ENCODE data around the gene BAG1. TPM values are rescaled to one million over a fixed set of nuclear protein-coding genes. Genes with fewer than 3 reads are reported as not detected.

Gene BAG1
- total and polyA plus RNA-seq, 2 experiments from 2014 or later: 44.7 to 55.4 TPM

DNA sequence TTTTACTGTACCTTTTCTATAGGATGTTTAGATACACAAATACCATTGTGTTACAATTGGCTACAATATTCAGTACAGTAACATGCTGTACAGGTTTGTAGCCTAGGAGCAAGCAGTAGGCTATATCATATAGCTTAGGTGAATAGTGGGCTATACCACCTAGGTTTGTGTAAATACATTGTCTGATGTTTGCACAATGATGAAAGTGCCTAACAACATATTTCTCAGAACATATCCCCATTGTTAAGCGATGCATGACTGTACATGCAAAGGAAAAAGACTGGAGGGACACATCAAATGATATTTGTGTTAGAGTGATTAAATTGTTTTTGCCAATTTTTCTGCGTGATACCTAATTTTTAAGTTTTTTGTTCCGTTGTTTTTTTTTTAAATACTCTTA, 5.6 kb upstream of the BAG1 start (continued):
- TF ChIP-seq, protein P1, sequence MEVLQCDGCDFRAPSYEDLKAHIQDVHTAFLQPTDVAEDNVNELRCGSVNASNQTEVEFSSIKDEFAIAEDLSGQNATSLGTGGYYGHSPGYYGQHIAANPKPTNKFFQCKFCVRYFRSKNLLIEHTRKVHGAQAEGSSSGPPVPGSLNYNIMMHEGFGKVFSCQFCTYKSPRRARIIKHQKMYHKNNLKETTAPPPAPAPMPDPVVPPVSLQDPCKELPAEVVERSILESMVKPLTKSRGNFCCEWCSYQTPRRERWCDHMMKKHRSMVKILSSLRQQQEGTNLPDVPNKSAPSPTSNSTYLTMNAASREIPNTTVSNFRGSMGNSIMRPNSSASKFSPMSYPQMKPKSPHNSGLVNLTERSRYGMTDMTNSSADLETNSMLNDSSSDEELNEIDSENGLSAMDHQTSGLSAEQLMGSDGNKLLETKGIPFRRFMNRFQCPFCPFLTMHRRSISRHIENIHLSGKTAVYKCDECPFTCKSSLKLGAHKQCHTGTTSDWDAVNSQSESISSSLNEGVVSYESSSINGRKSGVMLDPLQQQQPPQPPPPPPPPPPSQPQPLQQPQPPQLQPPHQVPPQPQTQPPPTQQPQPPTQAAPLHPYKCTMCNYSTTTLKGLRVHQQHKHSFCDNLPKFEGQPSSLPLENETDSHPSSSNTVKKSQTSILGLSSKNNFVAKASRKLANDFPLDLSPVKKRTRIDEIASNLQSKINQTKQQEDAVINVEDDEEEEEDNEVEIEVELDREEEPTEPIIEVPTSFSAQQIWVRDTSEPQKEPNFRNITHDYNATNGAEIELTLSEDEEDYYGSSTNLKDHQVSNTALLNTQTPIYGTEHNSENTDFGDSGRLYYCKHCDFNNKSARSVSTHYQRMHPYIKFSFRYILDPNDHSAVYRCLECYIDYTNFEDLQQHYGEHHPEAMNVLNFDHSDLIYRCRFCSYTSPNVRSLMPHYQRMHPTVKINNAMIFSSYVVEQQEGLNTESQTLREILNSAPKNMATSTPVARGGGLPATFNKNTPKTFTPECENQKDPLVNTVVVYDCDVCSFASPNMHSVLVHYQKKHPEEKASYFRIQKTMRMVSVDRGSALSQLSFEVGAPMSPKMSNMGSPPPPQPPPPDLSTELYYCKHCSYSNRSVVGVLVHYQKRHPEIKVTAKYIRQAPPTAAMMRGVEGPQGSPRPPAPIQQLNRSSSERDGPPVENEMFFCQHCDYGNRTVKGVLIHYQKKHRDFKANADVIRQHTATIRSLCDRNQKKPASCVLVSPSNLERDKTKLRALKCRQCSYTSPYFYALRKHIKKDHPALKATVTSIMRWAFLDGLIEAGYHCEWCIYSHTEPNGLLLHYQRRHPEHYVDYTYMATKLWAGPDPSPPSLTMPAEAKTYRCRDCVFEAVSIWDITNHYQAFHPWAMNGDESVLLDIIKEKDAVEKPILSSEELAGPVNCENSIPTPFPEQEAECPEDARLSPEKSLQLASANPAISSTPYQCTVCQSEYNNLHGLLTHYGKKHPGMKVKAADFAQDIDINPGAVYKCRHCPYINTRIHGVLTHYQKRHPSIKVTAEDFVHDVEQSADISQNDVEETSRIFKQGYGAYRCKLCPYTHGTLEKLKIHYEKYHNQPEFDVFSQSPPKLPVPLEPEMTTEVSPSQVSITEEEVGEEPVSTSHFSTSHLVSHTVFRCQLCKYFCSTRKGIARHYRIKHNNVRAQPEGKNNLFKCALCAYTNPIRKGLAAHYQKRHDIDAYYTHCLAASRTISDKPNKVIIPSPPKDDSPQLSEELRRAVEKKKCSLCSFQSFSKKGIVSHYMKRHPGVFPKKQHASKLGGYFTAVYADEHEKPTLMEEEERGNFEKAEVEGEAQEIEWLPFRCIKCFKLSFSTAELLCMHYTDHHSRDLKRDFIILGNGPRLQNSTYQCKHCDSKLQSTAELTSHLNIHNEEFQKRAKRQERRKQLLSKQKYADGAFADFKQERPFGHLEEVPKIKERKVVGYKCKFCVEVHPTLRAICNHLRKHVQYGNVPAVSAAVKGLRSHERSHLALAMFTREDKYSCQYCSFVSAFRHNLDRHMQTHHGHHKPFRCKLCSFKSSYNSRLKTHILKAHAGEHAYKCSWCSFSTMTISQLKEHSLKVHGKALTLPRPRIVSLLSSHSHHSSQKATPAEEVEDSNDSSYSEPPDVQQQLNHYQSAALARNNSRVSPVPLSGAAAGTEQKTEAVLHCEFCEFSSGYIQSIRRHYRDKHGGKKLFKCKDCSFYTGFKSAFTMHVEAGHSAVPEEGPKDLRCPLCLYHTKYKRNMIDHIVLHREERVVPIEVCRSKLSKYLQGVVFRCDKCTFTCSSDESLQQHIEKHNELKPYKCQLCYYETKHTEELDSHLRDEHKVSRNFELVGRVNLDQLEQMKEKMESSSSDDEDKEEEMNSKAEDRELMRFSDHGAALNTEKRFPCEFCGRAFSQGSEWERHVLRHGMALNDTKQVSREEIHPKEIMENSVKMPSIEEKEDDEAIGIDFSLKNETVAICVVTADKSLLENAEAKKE (CRISPR knock-in tag; IDR thresholded peaks at IDR 0.05): no peak
- TF ChIP-seq NANOG (IDR thresholded peaks at IDR 0.05; ENCODE audit: borderline replicate concordance): no peak
- no peak for TF ChIP-seq ZNF331 (CRISPR knock-in tag; IDR thresholded peaks at IDR 0.05; ENCODE audit: low read depth)
- no peak for TF ChIP-seq REST (IDR thresholded peaks at IDR 0.05; ENCODE audit: unreplicated experiment)
- TF ChIP-seq CTCF (conservative IDR thresholded peaks at IDR 0.05; ENCODE audit: low read depth in 2 of 2): no peak
- TF ChIP-seq CREB1 (CRISPR knock-in tag; IDR thresholded peaks at IDR 0.05; ENCODE audit: low read depth): no peak
- no peak for TF ChIP-seq EZH2phosphoT487 (IDR thresholded peaks at IDR 0.05; ENCODE audit: unreplicated experiment)
